Gastrocnemius medialis (tissue), 4 donors: Measurements from ENCODE around the gene PLAAT4.

Experiments
- POLR2A ChIP-seq, 2 donors: fragments of 450-650 bp; IDR thresholded peaks; one replicate each; pipeline ENCODE4 v1.6.1; 2017; ENCODE audit warnings: antibody characterized with exemption in 2 of 2, mild to moderate bottlenecking in 2 of 2, moderate library complexity in 2 of 2
- TF ChIP-seq, protein P1 (sequence below), 5 experiments: fragments of 450-650 bp in 3 of 5; fragments of 200-600 bp in 2 of 5; sonication (generic) in 2 of 5; IDR thresholded peaks in 4 of 5; conservative IDR thresholded peaks in 1 of 5; 1 replicate in 4 of 5; 2 replicates in 1 of 5; pipeline ENCODE4 v1.5.1; 2016 to 2019; ENCODE audit warnings: antibody characterized with exemption in 5 of 5, mild to moderate bottlenecking in 3 of 5, moderate library complexity in 3 of 5

DNA sequence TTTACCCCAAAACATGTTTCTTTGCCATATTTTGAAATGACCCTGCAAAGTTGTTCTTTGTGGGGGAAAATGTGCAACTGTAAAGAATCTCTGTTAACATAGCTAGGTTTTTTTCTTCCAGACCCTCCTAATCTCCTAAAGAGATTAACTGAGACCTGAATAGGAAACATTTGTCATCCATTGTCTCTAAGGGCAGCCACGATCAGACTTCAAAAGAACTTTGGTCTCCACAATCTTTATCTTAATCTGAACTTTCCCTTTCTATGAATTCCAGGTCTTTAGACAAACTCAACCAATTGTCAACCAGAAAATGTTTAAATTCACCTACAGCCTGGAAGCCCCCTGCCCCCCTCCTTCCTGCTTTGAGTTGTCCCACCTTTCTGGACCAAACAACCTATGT lies 35.4 kb upstream of the PLAAT4 start:
- TF ChIP-seq, protein P1, sequence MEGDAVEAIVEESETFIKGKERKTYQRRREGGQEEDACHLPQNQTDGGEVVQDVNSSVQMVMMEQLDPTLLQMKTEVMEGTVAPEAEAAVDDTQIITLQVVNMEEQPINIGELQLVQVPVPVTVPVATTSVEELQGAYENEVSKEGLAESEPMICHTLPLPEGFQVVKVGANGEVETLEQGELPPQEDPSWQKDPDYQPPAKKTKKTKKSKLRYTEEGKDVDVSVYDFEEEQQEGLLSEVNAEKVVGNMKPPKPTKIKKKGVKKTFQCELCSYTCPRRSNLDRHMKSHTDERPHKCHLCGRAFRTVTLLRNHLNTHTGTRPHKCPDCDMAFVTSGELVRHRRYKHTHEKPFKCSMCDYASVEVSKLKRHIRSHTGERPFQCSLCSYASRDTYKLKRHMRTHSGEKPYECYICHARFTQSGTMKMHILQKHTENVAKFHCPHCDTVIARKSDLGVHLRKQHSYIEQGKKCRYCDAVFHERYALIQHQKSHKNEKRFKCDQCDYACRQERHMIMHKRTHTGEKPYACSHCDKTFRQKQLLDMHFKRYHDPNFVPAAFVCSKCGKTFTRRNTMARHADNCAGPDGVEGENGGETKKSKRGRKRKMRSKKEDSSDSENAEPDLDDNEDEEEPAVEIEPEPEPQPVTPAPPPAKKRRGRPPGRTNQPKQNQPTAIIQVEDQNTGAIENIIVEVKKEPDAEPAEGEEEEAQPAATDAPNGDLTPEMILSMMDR (IDR thresholded peaks at IDR 0.05 in 4 of 5, conservative IDR thresholded peaks at IDR 0.05 in 1 of 5), result no peak
- no peak for TF ChIP-seq POLR2A (IDR thresholded peaks at IDR 0.05)
